H1 (cell line): Measurements from ENCODE around the gene TSPEAR. TPM values are rescaled to one million over a fixed set of nuclear protein-coding genes. Genes with fewer than 3 reads are reported as not detected.

Experiments
- CTCF ChIA-PET: fragments of 300-600 bp; sonication (Branson Sonifier 250); formaldehyde crosslinking; loops from one replicate; lab custom pipeline; 2021; ENCODE audit not compliant: partially characterized antibody; lab: Charles Lee
- POLR2A ChIA-PET: fragments of 300-600 bp; sonication (Branson Sonifier 250); formaldehyde crosslinking; loops from one replicate; lab custom pipeline; 2021; ENCODE audit warnings: inconsistent platforms; ENCODE audit not compliant: partially characterized antibody; lab: Charles Lee
- DNase-seq, 2 experiments: peaks; one replicate each; pipeline versions ENCODE4 v3.0.0 to v3.0.0-alpha.2; 2010 to 2022; ENCODE audit warnings: low spot score in 2 of 2, low read depth in 1 of 2, mixed read lengths in 1 of 2
- FAIRE-seq: peaks from 2 replicates; lab custom pipeline; 2011; peaks lifted over from hg19 to GRCh38; lab: Jason Lieb, UNC
- H2AFZ ChIP-seq: 2 replicates; pipeline ENCODE4 v1.8.1; 2012; ENCODE audit warnings: low read length, inconsistent platforms
- H2AK5ac ChIP-seq: 2 replicates; pipeline ENCODE4 v1.6.1; 2013; ENCODE audit warnings: low read depth, low read length
- H2BK120ac ChIP-seq: replicated peaks from 2 replicates; pipeline ENCODE3; 2013; ENCODE audit warnings: low read depth, low read length, inconsistent platforms
- H2BK12ac ChIP-seq: 2 replicates; pipeline ENCODE4 v1.6.1; 2013; ENCODE audit warnings: low read depth, low read length
- H2BK15ac ChIP-seq: 2 replicates; pipeline ENCODE4 v1.6.1; 2013; ENCODE audit warnings: low read length
- H2BK20ac ChIP-seq: 2 replicates; pipeline ENCODE4 v1.6.1; 2013; ENCODE audit warnings: low read length
- H2BK5ac ChIP-seq: 2 replicates; pipeline ENCODE4 v1.6.1; 2013; ENCODE audit warnings: low read depth, low read length
- H3K14ac ChIP-seq: 2 replicates; pipeline ENCODE4 v1.6.1; 2013; ENCODE audit warnings: inconsistent platforms; ENCODE audit not compliant: insufficient read length
- H3K18ac ChIP-seq: 2 replicates; pipeline ENCODE4 v1.6.1; 2013; ENCODE audit warnings: low read length; ENCODE audit errors: extremely low read depth
- H3K23ac ChIP-seq: 2 replicates; pipeline ENCODE4 v1.6.1; 2013; ENCODE audit warnings: inconsistent platforms; ENCODE audit not compliant: insufficient read length
- H3K23me2 ChIP-seq: 2 replicates; pipeline ENCODE4 v1.6.1; 2013; ENCODE audit warnings: low read depth, low read length
- H3K27ac ChIP-seq: 2 replicates; pipeline ENCODE4 v1.6.1; 2011; ENCODE audit warnings: low read depth, low read length, inconsistent platforms
- H3K27me3 ChIP-seq, 4 experiments: replicated peaks in 1 of 4; 1 replicate in 1 of 4; 2 replicates in 3 of 4; pipeline versions ENCODE4 v1.6.1 to v1.8.1; 2011 to 2013; ENCODE audit warnings: low read length in 3 of 4, mild to moderate bottlenecking in 3 of 4, inconsistent platforms in 2 of 4, mixed read lengths in 2 of 4, moderate library complexity in 1 of 4; ENCODE audit not compliant: control insufficient read depth in 3 of 4, insufficient read depth in 3 of 4; ENCODE audit errors: extremely low read depth in 1 of 4
- H3K36me3 ChIP-seq, 4 experiments: 2 replicates each; pipeline versions ENCODE4 v1.6.1 to v1.8.1; 2011 to 2013; ENCODE audit warnings: mild to moderate bottlenecking in 4 of 4, low read length in 3 of 4, moderate library complexity in 2 of 4, control low read depth in 1 of 4, inconsistent platforms in 1 of 4; ENCODE audit not compliant: insufficient read depth in 4 of 4, control insufficient read depth in 2 of 4
- H3K4ac ChIP-seq: replicated peaks from 2 replicates; pipeline ENCODE3; 2013; ENCODE audit warnings: low read length, low read depth, mixed read lengths, inconsistent platforms; ENCODE audit not compliant: insufficient read length
- H3K4me1 ChIP-seq, 4 experiments: replicated peaks in 1 of 4; 1 replicate in 1 of 4; 2 replicates in 3 of 4; pipeline versions ENCODE4 v1.6.1 to v1.8.1; 2011 to 2013; ENCODE audit warnings: low read length in 3 of 4, inconsistent platforms in 2 of 4, mixed read lengths in 1 of 4; ENCODE audit not compliant: insufficient read depth in 4 of 4, control insufficient read depth in 3 of 4
- H3K4me2 ChIP-seq, 2 experiments: 2 replicates each; pipeline versions ENCODE4 v1.6.1 to v1.8.1; 2011 to 2013; ENCODE audit warnings: low read depth in 2 of 2, low read length in 2 of 2, control low read depth in 1 of 2, inconsistent platforms in 1 of 2, mild to moderate bottlenecking in 1 of 2; ENCODE audit not compliant: insufficient read depth in 1 of 2
- H3K4me3 ChIP-seq, 4 experiments: fragments of 200-600, 300-600 bp in 1 of 4; sonication (generic), shearing (Covaris generic), sonication (Bioruptor Twin) in 1 of 4; 2 replicates each; pipeline versions ENCODE4 v1.5.1 to v1.8.1; 2011 to 2016; ENCODE audit warnings: low read length in 4 of 4, low read depth in 3 of 4, control low read depth in 2 of 4, inconsistent platforms in 2 of 4, mild to moderate bottlenecking in 2 of 4, mixed read lengths in 1 of 4, moderate library complexity in 1 of 4; ENCODE audit not compliant: insufficient read depth in 2 of 4; ENCODE audit errors: extremely low read depth in 1 of 4
- H3K56ac ChIP-seq: replicated peaks from 2 replicates; pipeline ENCODE3; 2013; ENCODE audit warnings: low read depth, mild to moderate bottlenecking, mixed read lengths, low read length, inconsistent platforms; ENCODE audit not compliant: insufficient read length
- H3K79me1 ChIP-seq: 2 replicates; pipeline ENCODE4 v1.6.1; 2013; ENCODE audit warnings: low read depth, low read length, control low read depth
- H3K79me2 ChIP-seq, 2 experiments: 2 replicates each; pipeline versions ENCODE4 v1.6.1 to v1.8.1; 2012 to 2013; ENCODE audit warnings: low read length in 2 of 2, mild to moderate bottlenecking in 2 of 2, inconsistent platforms in 1 of 2; ENCODE audit not compliant: insufficient read depth in 2 of 2, control insufficient read depth in 1 of 2
- H3K9ac ChIP-seq, 4 experiments: replicated peaks in 1 of 4; 1 replicate in 1 of 4; 2 replicates in 3 of 4; pipeline versions ENCODE4 v1.6.1 to v1.8.1; 2011 to 2013; ENCODE audit warnings: low read depth in 3 of 4, low read length in 3 of 4, control low read depth in 2 of 4, mild to moderate bottlenecking in 2 of 4, moderate library complexity in 2 of 4, inconsistent platforms in 1 of 4; ENCODE audit errors: extremely low read depth in 1 of 4
- H3K9me3 ChIP-seq, 2 experiments: 2 replicates each; pipeline versions ENCODE4 v1.6.1 to v1.8.1; 2012 to 2013; ENCODE audit warnings: mild to moderate bottlenecking in 2 of 2, moderate library complexity in 2 of 2, control low read depth in 1 of 2, inconsistent platforms in 1 of 2, low read depth in 1 of 2, low read length in 1 of 2, mixed read lengths in 1 of 2; ENCODE audit not compliant: insufficient read depth in 2 of 2
- H4K20me1 ChIP-seq, 2 experiments: replicated peaks in 1 of 2; 2 replicates each; pipeline versions ENCODE3 to v1.8.1; 2011 to 2013; ENCODE audit warnings: inconsistent platforms in 2 of 2, low read length in 2 of 2, mild to moderate bottlenecking in 1 of 2; ENCODE audit not compliant: insufficient read depth in 2 of 2, control insufficient read depth in 1 of 2
- H4K5ac ChIP-seq: 2 replicates; pipeline ENCODE4 v1.6.1; 2013; ENCODE audit warnings: low read length, low read depth, mixed read lengths, inconsistent platforms; ENCODE audit not compliant: insufficient read length
- H4K8ac ChIP-seq: 2 replicates; pipeline ENCODE4 v1.8.0; 2013; ENCODE audit warnings: mild to moderate bottlenecking, moderate library complexity, low read length, inconsistent platforms; ENCODE audit not compliant: insufficient read depth; ENCODE audit errors: extremely low read depth
- H4K91ac ChIP-seq: replicated peaks from 2 replicates; pipeline ENCODE3; 2013; ENCODE audit warnings: low read length, mixed read lengths, inconsistent platforms; ENCODE audit not compliant: insufficient read length
- CTBP2 ChIP-seq: IDR thresholded peaks from 2 replicates; pipeline ENCODE4 v1.7.0; 2011; ENCODE audit warnings: borderline replicate concordance, mild to moderate bottlenecking, moderate library complexity, mixed read lengths, low read length; ENCODE audit not compliant: insufficient read depth, insufficient read length
- SAP30 ChIP-seq: fragments of 300-600 bp; sonication (generic); IDR thresholded peaks from 2 replicates; pipeline ENCODE4 v1.7.1; 2012; ENCODE audit warnings: low read length, moderate library complexity, mild to moderate bottlenecking, inconsistent platforms; ENCODE audit not compliant: insufficient read depth, insufficient replicate concordance
- WGBS, 2 experiments: shearing (Covaris generic) in 1 of 2; methylation state at CpG; one replicate each; pipeline versions ENCODE4 v1.1.6 to v1.1.7; 2013 to 2015; ENCODE audit warnings: low lambda C conversion rate in 2 of 2, mixed read lengths in 2 of 2, inconsistent platforms in 1 of 2, low coverage in 1 of 2, missing lambda C conversion rate in 1 of 2; ENCODE audit not compliant: insufficient replicate concordance in 2 of 2, insufficient coverage in 1 of 2, insufficient read length in 1 of 2; ENCODE audit errors: extremely low coverage in 1 of 2, missing lambda C conversion rate in 1 of 2; 5-methylcytosine and 5-hydroxymethylcytosine counted together
- polyA plus RNA-seq, 7 experiments: library from polyadenylated mRNA; depleted of rRNA in 3 of 7; stranded (reverse) in 5 of 7; unstranded in 2 of 7; fragments of >200 nt in 5 of 7; fragments of 200-250 nt in 2 of 7; gene quantifications; 1 replicate in 5 of 7; 2 replicates in 1 of 7; 4 replicates in 1 of 7; pipeline versions ENCODE4 v1.2.1 to v1.2.3, GENCODE V29; 2011 to 2013; ENCODE audit warnings: missing spikeins in 2 of 7, mixed read lengths in 2 of 7
- total RNA-seq: library from RNA; stranded (reverse); fragmentation: NEBNext Ultra II Directional; extraction: Animal tissue kit (Norgen Biotek cat#: 25700); gene quantifications from 2 replicates; pipeline ENCODE4 v1.2.1, GENCODE V29; 2021

The TSPEAR gene
- total and polyA plus RNA-seq, 2 of the 8 experiments (the other 6 are each of a cell fraction or from before 2014, with no cell fraction given) = 0.58 to 0.89 TPM

DNA sequence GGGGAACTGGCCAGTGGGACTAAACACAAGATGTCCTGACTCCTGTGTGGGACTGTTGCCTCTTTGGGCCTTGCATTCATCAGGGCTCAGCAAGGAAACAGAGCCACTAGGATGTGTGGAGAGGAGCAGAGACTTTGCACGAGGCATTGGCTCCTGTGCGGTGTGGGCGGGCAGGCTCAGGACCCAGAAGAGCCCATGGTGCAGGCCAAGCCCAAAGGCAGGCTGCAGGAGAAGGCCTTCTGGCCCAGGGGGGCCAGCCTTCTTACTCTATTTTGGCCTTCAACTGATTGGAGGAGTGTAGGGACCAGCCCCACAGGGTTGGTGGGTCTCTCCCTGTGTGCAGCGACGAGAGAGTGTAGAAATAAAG lies 232.6 kb downstream of the TSPEAR start:
- H3K14ac ChIP-seq = no peak overlapping the region
- H3K23ac ChIP-seq = no peak overlapping the region
- DNase-seq = no peak
- H4K5ac ChIP-seq = no peak overlapping the region
- H2BK15ac ChIP-seq = no peak overlapping the region
- no peaks in the 10 kb centered on the region for H3K23me2 ChIP-seq
- H2BK120ac ChIP-seq = no peak overlapping the region
- H4K91ac ChIP-seq = no peak overlapping the region
- ChIA-PET POLR2A (no interaction called here), CTCF (interaction anchor here (1.0 to 2.7 kb wide), 6 partner anchors 9 to 138 kb away, joined by 3 to 20 read pairs (median 5); no protein-coding TSS in a partner anchor)
- no peaks in the 10 kb centered on the region; a peak in 1 of 7 replicates for H3K4me1 ChIP-seq
- no peak overlapping the region for H2AFZ ChIP-seq
- H3K9ac ChIP-seq = no peak overlapping the region
- H3K27ac ChIP-seq = no peak overlapping the region
- no peak for FAIRE-seq
- H3K18ac ChIP-seq = no peak overlapping the region
- no peak overlapping the region for H2AK5ac ChIP-seq
- H3K4ac ChIP-seq = no peak overlapping the region
- no peak overlapping the region for H2BK20ac ChIP-seq
- H3K79me1 ChIP-seq = no peaks in the 10 kb centered on the region
- H3K9me3 ChIP-seq = no peaks in the 10 kb centered on the region
- no peaks in the 10 kb centered on the region for H4K20me1 ChIP-seq
- WGBS, 2 experiments = 91% methylated on average over 5 of the region's 5 CpGs; no CpG with 5 or more reads in 1 of the 2 experiments
- H3K56ac ChIP-seq = no peak overlapping the region
- no peaks in the 10 kb centered on the region for H3K79me2 ChIP-seq
- no peak overlapping the region for H2BK12ac ChIP-seq
- no peak overlapping the region for H2BK5ac ChIP-seq
- H3K4me2 ChIP-seq = no peak overlapping the region
- no peak overlapping the region for H4K8ac ChIP-seq
- no peak overlapping the region for H3K4me3 ChIP-seq
- H3K27me3 ChIP-seq = no peaks in the 10 kb centered on the region; a peak in 1 of 7 replicates
- no peaks in the 10 kb centered on the region for H3K36me3 ChIP-seq
- TF ChIP-seq SAP30 = no peak
- TF ChIP-seq CTBP2 = no peak
